Esophagus muscularis mucosa (tissue), 4 donors: ENCODE data around the gene NPHP4.

Experiments used
- EP300 ChIP-seq: sonication (generic); formaldehyde crosslinking; IDR thresholded peaks from one replicate; pipeline ENCODE4 v1.6.1; 2017; ENCODE audit warnings: antibody characterized with exemption
- POLR2A ChIP-seq: fragments of 450-650 bp; IDR thresholded peaks from one replicate; pipeline ENCODE4 v1.6.1; 2017; ENCODE audit warnings: antibody characterized with exemption, moderate library complexity, mild to moderate bottlenecking, low read depth
- TF ChIP-seq, protein P1 (sequence below), 3 experiments: fragments of 200-600 bp in 2 of 3; fragments of 450-650 bp in 1 of 3; sonication (generic) in 2 of 3; IDR thresholded peaks; one replicate each; pipeline ENCODE4 v1.5.1; 2017 to 2019; ENCODE audit warnings: antibody characterized with exemption in 3 of 3, mild to moderate bottlenecking in 2 of 3, moderate library complexity in 1 of 3

DNA sequence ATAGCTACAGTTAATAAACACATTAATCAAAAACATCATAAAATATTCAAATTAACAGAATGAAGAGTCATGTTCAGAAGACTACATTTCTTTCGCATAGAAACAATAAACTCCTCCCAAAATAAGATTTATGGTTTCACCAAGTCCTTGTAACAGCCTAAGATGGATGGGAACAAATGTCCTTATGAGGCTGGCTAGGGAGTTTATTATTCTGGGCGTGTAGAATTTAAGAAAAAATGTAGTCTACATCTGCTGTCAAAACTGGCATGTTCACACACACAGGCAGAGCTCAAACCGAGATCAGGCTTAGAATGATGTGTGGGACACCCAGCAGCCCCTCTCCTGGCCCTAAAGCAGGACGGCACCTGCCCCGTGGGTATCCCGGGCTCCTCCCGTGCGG lies 101.1 kb downstream of the NPHP4 start:
- TF ChIP-seq, protein P1, sequence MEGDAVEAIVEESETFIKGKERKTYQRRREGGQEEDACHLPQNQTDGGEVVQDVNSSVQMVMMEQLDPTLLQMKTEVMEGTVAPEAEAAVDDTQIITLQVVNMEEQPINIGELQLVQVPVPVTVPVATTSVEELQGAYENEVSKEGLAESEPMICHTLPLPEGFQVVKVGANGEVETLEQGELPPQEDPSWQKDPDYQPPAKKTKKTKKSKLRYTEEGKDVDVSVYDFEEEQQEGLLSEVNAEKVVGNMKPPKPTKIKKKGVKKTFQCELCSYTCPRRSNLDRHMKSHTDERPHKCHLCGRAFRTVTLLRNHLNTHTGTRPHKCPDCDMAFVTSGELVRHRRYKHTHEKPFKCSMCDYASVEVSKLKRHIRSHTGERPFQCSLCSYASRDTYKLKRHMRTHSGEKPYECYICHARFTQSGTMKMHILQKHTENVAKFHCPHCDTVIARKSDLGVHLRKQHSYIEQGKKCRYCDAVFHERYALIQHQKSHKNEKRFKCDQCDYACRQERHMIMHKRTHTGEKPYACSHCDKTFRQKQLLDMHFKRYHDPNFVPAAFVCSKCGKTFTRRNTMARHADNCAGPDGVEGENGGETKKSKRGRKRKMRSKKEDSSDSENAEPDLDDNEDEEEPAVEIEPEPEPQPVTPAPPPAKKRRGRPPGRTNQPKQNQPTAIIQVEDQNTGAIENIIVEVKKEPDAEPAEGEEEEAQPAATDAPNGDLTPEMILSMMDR (IDR thresholded peaks at IDR 0.05): no peak
- TF ChIP-seq POLR2A (no peak), EP300 (no peak)
